ENCODE data around the gene ANXA2. TPM values are rescaled to one million over a fixed set of nuclear protein-coding genes. Genes with fewer than 3 reads are reported as not detected.

ANXA2 gene
- total RNA-seq, 2 experiments from 2014 or later, result 230 to 242 TPM

Other genes starting within 250 kb of the ANXA2 start
- gene ICE2, start 81.2 kb upstream of the ANXA2 start, total RNA-seq, result 10 to 100 TPM; 65.1 to 81.4 TPM